IMR-90 (cell line): Measurements from ENCODE around the gene IGLL1.
"Not testable (repeated sequence)": the region's sequence is repeated elsewhere in the genome, so short reads cannot be mapped to it uniquely, and the experiment has no call there.

ENCODE experiments used
- CTCF ChIP-seq: conservative IDR thresholded peaks from 2 replicates; pipeline ENCODE4 v1.5.1; 2012; ENCODE audit warnings: mild to moderate bottlenecking, low read depth, low read length, improper control_type of control experiment
- FOS ChIP-seq: fragments of 150-350 bp; IDR thresholded peaks from 2 replicates; pipeline ENCODE4 v1.6.1; 2016; ENCODE audit warnings: low read depth, low read length
- MAZ ChIP-seq: IDR thresholded peaks from 2 replicates; pipeline ENCODE4 v1.6.1; 2012; ENCODE audit warnings: low read depth, mild to moderate bottlenecking, low read length, improper control_type of control experiment, moderate library complexity, borderline replicate concordance
- MXI1 ChIP-seq: IDR thresholded peaks from 2 replicates; pipeline ENCODE4 v1.6.1; 2012; ENCODE audit warnings: low read depth, mild to moderate bottlenecking, low read length, moderate library complexity, borderline replicate concordance
- POLR2A ChIP-seq: IDR thresholded peaks from 2 replicates; pipeline ENCODE4 v1.6.1; 2012; ENCODE audit warnings: mild to moderate bottlenecking, low read depth, low read length
- RAD21 ChIP-seq: IDR thresholded peaks from 2 replicates; pipeline ENCODE4 v1.6.1; 2012; ENCODE audit warnings: low read length, improper control_type of control experiment
- RCOR1 ChIP-seq: IDR thresholded peaks from 2 replicates; pipeline ENCODE4 v1.6.1; 2012; ENCODE audit warnings: mild to moderate bottlenecking, low read length, improper control_type of control experiment; ENCODE audit not compliant: insufficient replicate concordance
- RFX5 ChIP-seq: IDR thresholded peaks from 2 replicates; pipeline ENCODE4 v1.8.0; 2012; ENCODE audit warnings: low read depth, mild to moderate bottlenecking, low read length, moderate library complexity
- SMC3 ChIP-seq: fragments of 150-350 bp; IDR thresholded peaks from 2 replicates; pipeline ENCODE4 v1.6.1; 2016; ENCODE audit warnings: low read depth, mild to moderate bottlenecking, antibody characterized with exemption, low read length, moderate library complexity
- USF2 ChIP-seq: fragments of 150-350 bp; IDR thresholded peaks from 2 replicates; pipeline ENCODE4 v1.6.1; 2017; ENCODE audit warnings: mild to moderate bottlenecking, antibody characterized with exemption, low read length, low read depth

GRCh38 chr22:23543506-23544000 lies 36.5 kb downstream of the IGLL1 start:
- not testable (repeated sequence) for TF ChIP-seq CTCF, POLR2A, USF2, MAZ, MXI1, SMC3, FOS, RAD21, RFX5, RCOR1
